Right kidney (tissue), 1 donor: Measurements from ENCODE around the gene THBS1.

Experiments
- DNase-seq: peaks from one replicate; pipeline ENCODE4 v3.0.0-alpha.2; 2016

THBS1 gene

DNA sequence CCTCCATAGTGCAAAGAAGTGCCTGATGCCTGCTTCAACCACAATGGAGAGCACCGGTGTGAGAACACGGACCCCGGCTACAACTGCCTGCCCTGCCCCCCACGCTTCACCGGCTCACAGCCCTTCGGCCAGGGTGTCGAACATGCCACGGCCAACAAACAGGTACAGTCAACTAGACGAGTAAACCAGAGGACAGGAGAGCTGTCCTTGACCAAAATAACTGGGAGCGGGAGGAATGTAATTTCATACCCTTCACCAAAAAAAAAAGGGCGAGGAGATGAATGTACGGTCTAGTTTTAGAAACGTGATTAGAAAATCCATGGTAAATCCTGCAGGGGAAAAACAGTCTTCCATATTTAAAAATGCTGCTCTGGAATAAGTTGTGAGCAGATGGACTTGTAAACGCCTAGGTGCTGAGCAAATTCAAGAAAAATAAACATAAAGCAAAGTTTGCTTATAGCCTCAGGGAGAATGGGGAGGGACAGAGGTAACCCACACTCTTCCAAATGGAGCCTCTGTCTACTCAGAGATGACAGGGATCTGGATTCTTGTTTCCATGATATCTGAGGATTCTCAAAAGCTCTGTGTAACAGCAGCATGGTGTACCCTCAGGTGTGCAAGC, 8.4 kb downstream of the THBS1 start:
- no peak for DNase-seq

DNA sequence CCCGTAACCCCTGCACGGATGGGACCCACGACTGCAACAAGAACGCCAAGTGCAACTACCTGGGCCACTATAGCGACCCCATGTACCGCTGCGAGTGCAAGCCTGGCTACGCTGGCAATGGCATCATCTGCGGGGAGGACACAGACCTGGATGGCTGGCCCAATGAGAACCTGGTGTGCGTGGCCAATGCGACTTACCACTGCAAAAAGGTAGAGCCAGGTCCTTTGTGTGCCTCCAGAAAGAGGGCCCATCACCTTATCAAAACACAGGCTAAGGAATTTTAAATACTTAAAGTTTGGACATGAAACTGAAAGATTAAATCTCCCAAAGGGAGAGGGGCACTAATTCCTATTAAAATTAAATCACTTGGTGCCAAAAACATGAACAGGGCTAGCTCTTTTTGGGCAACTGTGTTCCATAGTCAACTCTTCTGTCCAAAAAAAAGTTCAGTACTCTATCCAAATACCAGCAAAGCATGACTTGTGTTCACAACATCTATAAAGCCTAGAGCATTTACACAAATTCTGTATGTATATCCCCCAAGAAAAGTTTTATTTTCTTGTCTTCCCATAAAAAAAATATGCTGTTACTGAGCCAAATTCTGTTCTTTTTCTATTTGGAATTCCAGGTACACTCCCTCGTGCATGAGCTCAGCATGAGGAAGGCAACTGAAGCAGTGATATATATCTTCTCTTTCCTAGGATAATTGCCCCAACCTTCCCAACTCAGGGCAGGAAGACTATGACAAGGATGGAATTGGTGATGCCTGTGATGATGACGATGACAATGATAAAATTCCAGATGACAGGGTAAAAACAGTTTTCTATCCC, 9.2 kb downstream of the THBS1 start:
- DNase-seq = no peak

GRCh38 chr15:39591141-39591895, 10.4 kb downstream of the THBS1 start:
- no peak for DNase-seq

GRCh38 chr15:39591896-39592315, 11.0 kb downstream of the THBS1 start:
- DNase-seq = no peak

DNA sequence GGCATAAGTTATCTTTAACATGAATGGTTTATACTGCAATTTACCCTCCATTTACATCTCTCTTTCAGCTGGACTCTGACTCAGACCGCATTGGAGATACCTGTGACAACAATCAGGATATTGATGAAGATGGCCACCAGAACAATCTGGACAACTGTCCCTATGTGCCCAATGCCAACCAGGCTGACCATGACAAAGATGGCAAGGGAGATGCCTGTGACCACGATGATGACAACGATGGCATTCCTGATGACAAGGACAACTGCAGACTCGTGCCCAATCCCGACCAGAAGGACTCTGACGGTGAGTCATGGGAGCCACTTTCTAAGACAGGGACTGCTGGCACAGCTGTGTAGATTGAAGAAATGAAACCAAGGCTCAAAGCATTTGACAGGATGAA, 11.6 kb downstream of the THBS1 start:
- no peak for DNase-seq

GRCh38 chr15:39593071-39593655, 12.3 kb downstream of the THBS1 start:
- DNase-seq = no peak

GRCh38 chr15:39593656-39594445, 13.0 kb downstream of the THBS1 start:
- no peak for DNase-seq

DNA sequence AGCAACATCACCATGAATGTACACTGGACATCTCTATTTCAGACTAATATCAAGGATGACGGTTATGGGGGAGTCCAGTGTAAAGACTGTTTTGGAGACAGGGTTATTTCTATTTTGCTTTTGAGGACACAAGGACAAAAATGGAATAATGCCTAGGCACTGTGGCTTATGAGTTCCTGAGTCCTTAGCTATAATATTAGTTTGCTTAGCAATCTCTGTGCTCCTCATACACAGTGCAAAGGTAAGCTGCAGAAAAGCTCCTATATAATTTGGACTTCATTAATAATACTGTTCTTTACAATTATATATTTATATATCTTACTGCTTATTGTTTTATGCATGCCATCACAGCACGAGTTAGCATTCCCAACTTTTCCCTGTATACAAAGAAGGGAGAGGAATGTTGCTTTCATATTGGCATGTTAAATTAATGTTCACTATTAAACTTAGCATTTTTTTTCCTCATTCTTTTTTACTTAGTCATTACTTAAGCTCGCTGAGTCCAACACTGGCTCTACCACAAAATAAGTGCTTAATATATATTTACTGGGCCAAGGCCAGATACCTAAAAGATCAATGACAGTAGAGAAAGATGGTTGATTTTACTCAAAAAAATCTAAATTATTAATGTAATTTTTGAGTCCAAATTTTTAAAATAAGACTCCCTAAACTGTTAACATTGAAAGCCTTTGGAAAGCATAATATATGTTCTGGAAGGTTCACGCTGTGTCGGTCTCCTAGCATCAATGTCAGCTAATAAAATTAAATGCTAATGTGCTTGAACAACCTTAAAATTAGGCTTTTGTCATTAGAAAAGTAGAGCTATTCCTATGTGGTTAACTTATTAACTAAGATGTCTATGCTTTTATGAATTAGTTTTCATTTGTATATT, 13.8 kb downstream of the THBS1 start:
- no peak for DNase-seq

DNA sequence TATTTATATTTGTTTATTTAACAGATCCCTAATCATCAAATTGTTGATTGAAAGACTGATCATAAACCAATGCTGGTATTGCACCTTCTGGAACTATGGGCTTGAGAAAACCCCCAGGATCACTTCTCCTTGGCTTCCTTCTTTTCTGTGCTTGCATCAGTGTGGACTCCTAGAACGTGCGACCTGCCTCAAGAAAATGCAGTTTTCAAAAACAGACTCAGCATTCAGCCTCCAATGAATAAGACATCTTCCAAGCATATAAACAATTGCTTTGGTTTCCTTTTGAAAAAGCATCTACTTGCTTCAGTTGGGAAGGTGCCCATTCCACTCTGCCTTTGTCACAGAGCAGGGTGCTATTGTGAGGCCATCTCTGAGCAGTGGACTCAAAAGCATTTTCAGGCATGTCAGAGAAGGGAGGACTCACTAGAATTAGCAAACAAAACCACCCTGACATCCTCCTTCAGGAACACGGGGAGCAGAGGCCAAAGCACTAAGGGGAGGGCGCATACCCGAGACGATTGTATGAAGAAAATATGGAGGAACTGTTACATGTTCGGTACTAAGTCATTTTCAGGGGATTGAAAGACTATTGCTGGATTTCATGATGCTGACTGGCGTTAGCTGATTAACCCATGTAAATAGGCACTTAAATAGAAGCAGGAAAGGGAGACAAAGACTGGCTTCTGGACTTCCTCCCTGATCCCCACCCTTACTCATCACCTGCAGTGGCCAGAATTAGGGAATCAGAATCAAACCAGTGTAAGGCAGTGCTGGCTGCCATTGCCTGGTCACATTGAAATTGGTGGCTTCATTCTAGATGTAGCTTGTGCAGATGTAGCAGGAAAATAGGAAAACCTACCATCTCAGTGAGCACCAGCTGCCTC, 14.7 kb downstream of the THBS1 start:
- no peak for DNase-seq

DNA sequence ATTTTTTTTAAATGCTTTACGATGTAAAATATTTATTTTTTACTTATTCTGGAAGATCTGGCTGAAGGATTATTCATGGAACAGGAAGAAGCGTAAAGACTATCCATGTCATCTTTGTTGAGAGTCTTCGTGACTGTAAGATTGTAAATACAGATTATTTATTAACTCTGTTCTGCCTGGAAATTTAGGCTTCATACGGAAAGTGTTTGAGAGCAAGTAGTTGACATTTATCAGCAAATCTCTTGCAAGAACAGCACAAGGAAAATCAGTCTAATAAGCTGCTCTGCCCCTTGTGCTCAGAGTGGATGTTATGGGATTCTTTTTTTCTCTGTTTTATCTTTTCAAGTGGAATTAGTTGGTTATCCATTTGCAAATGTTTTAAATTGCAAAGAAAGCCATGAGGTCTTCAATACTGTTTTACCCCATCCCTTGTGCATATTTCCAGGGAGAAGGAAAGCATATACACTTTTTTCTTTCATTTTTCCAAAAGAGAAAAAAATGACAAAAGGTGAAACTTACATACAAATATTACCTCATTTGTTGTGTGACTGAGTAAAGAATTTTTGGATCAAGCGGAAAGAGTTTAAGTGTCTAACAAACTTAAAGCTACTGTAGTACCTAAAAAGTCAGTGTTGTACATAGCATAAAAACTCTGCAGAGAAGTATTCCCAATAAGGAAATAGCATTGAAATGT, 15.6 kb downstream of the THBS1 start:
- DNase-seq = no peak

DNA sequence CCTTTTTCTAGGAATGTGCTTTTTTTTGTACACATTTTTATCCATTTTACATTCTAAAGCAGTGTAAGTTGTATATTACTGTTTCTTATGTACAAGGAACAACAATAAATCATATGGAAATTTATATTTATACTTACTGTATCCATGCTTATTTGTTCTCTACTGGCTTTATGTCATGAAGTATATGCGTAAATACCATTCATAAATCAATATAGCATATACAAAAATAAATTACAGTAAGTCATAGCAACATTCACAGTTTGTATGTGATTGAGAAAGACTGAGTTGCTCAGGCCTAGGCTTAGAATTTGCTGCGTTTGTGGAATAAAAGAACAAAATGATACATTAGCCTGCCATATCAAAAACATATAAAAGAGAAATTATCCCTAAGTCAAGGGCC, 16.5 kb downstream of the THBS1 start:
- DNase-seq = no peak

DNA sequence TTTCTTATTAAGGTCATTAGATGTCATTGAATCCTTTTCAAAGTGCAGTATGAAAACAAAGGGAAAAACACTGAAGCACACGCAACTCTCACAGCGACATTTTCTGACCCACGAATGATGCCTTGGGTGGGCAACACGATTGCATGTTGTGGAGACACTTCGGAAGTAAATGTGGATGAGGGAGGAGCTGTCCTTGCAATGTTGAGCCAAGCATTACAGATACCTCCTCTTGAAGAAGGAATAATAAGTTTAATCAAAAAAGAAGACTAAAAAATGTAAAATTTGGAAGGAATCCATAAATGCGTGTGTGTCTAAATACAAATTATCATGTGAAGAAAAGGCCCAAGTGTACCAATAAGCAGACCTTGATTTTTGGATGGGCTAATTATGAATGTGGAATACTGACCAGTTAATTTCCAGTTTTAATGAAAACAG, 16.9 kb downstream of the THBS1 start:
- DNase-seq = no peak

DNA sequence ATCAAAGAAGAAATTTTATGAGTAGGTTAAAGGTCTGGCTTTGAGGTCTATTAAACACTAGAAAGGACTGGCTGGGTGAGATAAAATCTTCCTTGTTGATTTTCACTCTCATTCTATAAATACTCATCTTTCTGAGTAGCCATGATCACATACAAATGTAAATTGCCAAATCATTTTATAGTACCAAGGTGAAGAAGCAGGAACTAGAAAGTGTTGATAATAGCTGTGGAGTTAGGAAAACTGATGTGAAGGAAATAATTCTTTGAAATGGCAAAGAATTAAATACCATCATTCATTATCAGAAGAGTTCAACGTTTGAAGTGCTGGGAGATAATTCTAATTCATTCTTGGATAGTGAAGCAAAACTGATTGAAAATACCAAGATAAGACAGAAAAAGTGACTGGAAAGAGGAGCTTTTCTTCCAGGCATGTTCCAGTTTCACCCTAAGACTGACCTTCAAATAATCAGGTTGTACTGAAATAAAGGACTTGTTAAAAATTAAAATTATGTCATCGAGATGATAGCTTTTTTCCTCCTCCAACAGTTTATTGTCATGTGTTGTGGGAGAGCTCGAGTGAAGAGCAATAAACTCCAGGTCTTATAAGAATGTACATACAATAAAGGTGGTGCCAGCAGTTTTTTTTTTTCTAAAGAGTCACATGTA, 17.4 kb downstream of the THBS1 start:
- DNase-seq = no peak

GRCh38 chr15:39598958-39599845, 18.3 kb downstream of the THBS1 start:
- no peak for DNase-seq

DNA sequence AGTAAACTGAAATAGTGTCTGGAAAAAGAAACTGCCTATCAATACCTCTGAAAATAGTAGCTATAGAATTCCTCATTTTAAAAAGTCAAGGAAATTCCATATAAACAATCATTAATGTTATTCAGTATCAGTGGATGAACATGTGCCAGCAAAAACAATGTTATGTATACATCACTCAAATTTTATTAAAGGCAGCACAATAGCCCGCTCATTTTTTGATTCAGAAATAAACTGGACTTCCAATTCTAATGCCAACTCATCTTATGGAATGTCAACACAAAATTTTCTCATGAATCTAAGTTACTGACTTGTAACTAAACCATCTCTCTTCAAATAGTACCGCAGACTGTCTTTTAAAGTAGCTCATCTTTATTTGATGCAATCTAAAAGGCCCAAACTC, 19.0 kb downstream of the THBS1 start:
- DNase-seq = no peak

DNA sequence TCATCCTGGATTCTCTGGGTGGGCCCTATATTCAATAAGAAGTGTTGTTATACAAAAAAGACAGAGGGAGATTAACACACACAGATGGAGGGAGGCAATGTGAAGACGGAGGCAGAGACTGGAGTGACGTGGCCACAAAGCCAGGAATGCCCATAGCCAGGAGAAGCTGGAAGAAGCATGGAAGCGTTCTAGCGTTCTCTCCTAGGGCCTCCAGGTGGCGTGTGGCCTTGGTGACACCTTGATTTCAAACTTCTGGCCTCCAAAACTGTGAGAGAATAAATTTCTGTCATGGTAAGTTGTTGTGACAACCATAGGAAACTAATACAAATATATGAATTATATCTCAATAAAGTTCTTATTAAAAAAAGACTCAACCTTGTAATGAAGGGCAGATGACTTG, 21.3 kb downstream of the THBS1 start:
- DNase-seq = no peak

DNA sequence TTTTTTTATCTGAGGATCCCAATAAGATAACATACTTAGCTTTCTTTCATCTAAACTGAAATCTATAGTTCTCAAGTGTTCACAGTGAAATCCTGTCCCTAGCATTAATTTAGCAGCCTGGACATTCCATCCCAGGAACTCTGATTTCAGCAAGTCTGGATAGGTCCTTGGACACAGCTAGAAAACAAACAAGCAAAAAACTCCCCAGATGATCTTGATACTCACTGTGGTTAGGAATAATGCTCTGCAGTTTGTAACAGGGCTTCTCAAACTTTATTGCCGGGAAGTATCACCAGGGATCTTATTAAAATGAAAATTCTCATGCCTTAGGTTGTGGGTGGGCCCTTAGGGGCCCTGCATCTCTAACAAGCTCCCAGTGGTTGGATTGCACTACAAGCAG, 24.3 kb downstream of the THBS1 start:
- DNase-seq = no peak
